T-cell (primary cell): Measurements from ENCODE around the gene CTNS. TPM values are rescaled to one million over a fixed set of nuclear protein-coding genes. Genes with fewer than 3 reads are reported as not detected.
A peak's percentile ranks its signal among the peaks of the same experiment; 100 is the strongest.

Experiments
- ATAC-seq, 4 experiments: fragments of 200-7000 bp in 3 of 4; fragments of 150-1000 bp in 1 of 4; cut with Tn5 transposase; replicated peaks in 1 of 4; 1 replicate in 3 of 4; 2 replicates in 1 of 4; pipeline ENCODE4 v1.10.0; 2021; ENCODE audit warnings: moderate library complexity in 3 of 4, mild to moderate bottlenecking in 2 of 4, moderate number of reproducible peaks in 1 of 4
- CTCF ChIA-PET, 2 donors: fragments of 300-600 bp; sonication (Branson Sonifier 250); formaldehyde crosslinking; loops; one replicate each; lab custom pipeline; 2022; ENCODE audit warnings: antibody characterized with exemption in 2 of 2; lab: Charles Lee
- POLR2A ChIA-PET, 2 donors: fragments of 300-600 bp; sonication (Branson Sonifier 250); formaldehyde crosslinking; loops; one replicate each; lab custom pipeline; 2022; ENCODE audit warnings: antibody characterized with exemption in 2 of 2; lab: Charles Lee
- DNase-seq, 35 experiments: peaks; one replicate each; pipeline versions ENCODE4 v3.0.0 to v3.0.0-alpha.2; 2013 to 2023
- H3K27ac ChIP-seq: one replicate; pipeline ENCODE4 v1.5.1; 2013; ENCODE audit warnings: low read length
- H3K27me3 ChIP-seq, 2 experiments: replicated peaks in 1 of 2; 1 replicate in 1 of 2; 2 replicates in 1 of 2; pipeline versions ENCODE4 v1.6.1 to v1.7.0; 2013; ENCODE audit warnings: low read length in 1 of 2, mixed read lengths in 1 of 2; ENCODE audit not compliant: control insufficient read depth in 2 of 2, insufficient read depth in 2 of 2; ENCODE audit errors: extremely low read depth in 1 of 2
- H3K36me3 ChIP-seq, 2 donors: 1 replicate in 1 of 2; 2 replicates in 1 of 2; pipeline versions ENCODE4 v1.6.1 to v1.7.0; 2013; ENCODE audit warnings: low read length in 1 of 2; ENCODE audit not compliant: control insufficient read depth in 2 of 2, insufficient read depth in 1 of 2; ENCODE audit errors: extremely low read depth in 1 of 2
- H3K4me1 ChIP-seq, 2 experiments: 1 replicate in 1 of 2; 2 replicates in 1 of 2; pipeline versions ENCODE4 v1.6.1 to v1.7.0; 2013; ENCODE audit warnings: low read length in 2 of 2, mixed read lengths in 1 of 2; ENCODE audit not compliant: insufficient read depth in 2 of 2, control insufficient read depth in 1 of 2; ENCODE audit errors: extremely low read depth in 1 of 2
- H3K4me3 ChIP-seq, 2 donors: 1 replicate in 1 of 2; 2 replicates in 1 of 2; pipeline versions ENCODE4 v1.5.1 to v1.7.0; 2013; ENCODE audit warnings: mild to moderate bottlenecking in 2 of 2, low read length in 1 of 2, moderate library complexity in 1 of 2; ENCODE audit not compliant: control insufficient read depth in 1 of 2; ENCODE audit errors: extremely low read depth in 1 of 2
- H3K9me3 ChIP-seq: 2 replicates; pipeline ENCODE4 v1.7.0; 2013
- H3K27ac Mint-ChIP-seq, 2 donors: one replicate each; pipeline ENCODE4 v1.8.0; 2020 to 2021; ENCODE audit warnings: mild to moderate bottlenecking in 2 of 2, mixed read lengths in 2 of 2
- H3K27me3 Mint-ChIP-seq, 2 donors: one replicate each; pipeline ENCODE4 v1.8.0; 2021 to 2022; ENCODE audit warnings: mixed read lengths in 2 of 2
- H3K36me3 Mint-ChIP-seq: one replicate; pipeline ENCODE4 v1.8.0; 2021; ENCODE audit warnings: mixed read lengths
- H3K4me1 Mint-ChIP-seq, 3 donors: one replicate each; pipeline ENCODE4 v1.8.0; 2020 to 2022; ENCODE audit warnings: mixed read lengths in 3 of 3, mild to moderate bottlenecking in 1 of 3
- H3K4me3 Mint-ChIP-seq, 3 donors: one replicate each; pipeline ENCODE4 v1.8.0; 2020 to 2022; ENCODE audit warnings: mild to moderate bottlenecking in 3 of 3, mixed read lengths in 3 of 3, moderate library complexity in 3 of 3
- H3K9me3 Mint-ChIP-seq, 3 donors: one replicate each; pipeline ENCODE4 v1.8.0; 2020 to 2022; ENCODE audit warnings: mixed read lengths in 3 of 3
- WGBS: methylation state at CpG from one replicate; pipeline ENCODE4 v1.1.5; 2013; ENCODE audit warnings: missing lambda C conversion rate; ENCODE audit not compliant: insufficient coverage; 5-methylcytosine and 5-hydroxymethylcytosine counted together
- total RNA-seq, 35 experiments: library from RNA in 6 of 35; stranded (reverse) in 6 of 35; fragments of 120-200 nt in 1 of 35; gene quantifications; one replicate each; pipeline versions ENCODE4 v1.2.1 to v1.2.4 and lab custom pipeline; 2013 to 2026

CTNS gene
- total RNA-seq, 5 donors from 2014 or later (not counting 1 experiment from before 2014, with no cell fraction given) = 7.1 to 15.9 (median 11.4) TPM

GRCh38 chr17:3693141-3693540 is 56.6 kb downstream of the CTNS start:
- Mint-ChIP-seq H3K9me3 (no peaks in the 10 kb centered on the region), H3K27me3 (no peaks in the 10 kb centered on the region), H3K4me1 (peaks cover 15 to 43% (median 24%) of the 10 kb centered on the region in 3 donors), H3K36me3 (peaks cover 15% of the 10 kb centered on the region), H3K4me3 (peak overlapping the region in 1 of 3 donors; percentile 52), H3K27ac (peak overlapping the region; percentile 35 to 63)
- DNase-seq (no peak), ATAC-seq (no peak)
- CTCF ChIA-PET = interaction anchor here in 1 of 2 donors (0.6 kb wide), 1 partner anchor 320 kb away, joined by 4 read pairs; no protein-coding TSS in a partner anchor
- WGBS = 93% methylated on average over 2 of the region's 4 CpGs
- no peak overlapping the region for H3K4me3 ChIP-seq
- H3K36me3 ChIP-seq = peaks cover 18 to 21% of the 10 kb centered on the region in 2 donors
- H3K4me1 ChIP-seq = peaks cover 5 to 35% of the 10 kb centered on the region in 2 experiments
- H3K9me3 ChIP-seq = no peaks in the 10 kb centered on the region
- no peak overlapping the region for H3K27ac ChIP-seq
- POLR2A ChIA-PET = no interaction called here
- H3K27me3 ChIP-seq = no peaks in the 10 kb centered on the region

GRCh38 chr17:3693829-3694231 is 57.3 kb downstream of the CTNS start:
- peaks cover 16 to 18% of the 10 kb centered on the region in 2 donors for H3K36me3 ChIP-seq
- peak overlapping the region; percentile 19 for H3K27ac ChIP-seq
- peak in 1 of 4 experiments; percentile 14 for ATAC-seq
- Mint-ChIP-seq H3K27me3 (no peaks in the 10 kb centered on the region), H3K9me3 (no peaks in the 10 kb centered on the region), H3K36me3 (peaks cover 15% of the 10 kb centered on the region), H3K4me3 (peak overlapping the region; percentile 80 to 86 (median 86)), H3K4me1 (peaks cover 15 to 40% (median 24%) of the 10 kb centered on the region in 3 donors), H3K27ac (peak overlapping the region; percentile 58 to 80)
- H3K27me3 ChIP-seq = no peaks in the 10 kb centered on the region
- ChIA-PET POLR2A (interaction anchor here in 1 of 2 donors (0.9 kb wide), 1 partner anchor 351 kb away, joined by 3 read pairs; no protein-coding TSS in a partner anchor), CTCF (no interaction called here)
- H3K4me1 ChIP-seq = peaks cover 5 to 35% of the 10 kb centered on the region in 2 experiments
- peak in 9 of 35 experiments; percentile 9 to 48 (median 23) for DNase-seq
- H3K9me3 ChIP-seq = no peaks in the 10 kb centered on the region
- H3K4me3 ChIP-seq = no peak overlapping the region
- 30% methylated on average over 3 of the region's 9 CpGs for WGBS

DNA sequence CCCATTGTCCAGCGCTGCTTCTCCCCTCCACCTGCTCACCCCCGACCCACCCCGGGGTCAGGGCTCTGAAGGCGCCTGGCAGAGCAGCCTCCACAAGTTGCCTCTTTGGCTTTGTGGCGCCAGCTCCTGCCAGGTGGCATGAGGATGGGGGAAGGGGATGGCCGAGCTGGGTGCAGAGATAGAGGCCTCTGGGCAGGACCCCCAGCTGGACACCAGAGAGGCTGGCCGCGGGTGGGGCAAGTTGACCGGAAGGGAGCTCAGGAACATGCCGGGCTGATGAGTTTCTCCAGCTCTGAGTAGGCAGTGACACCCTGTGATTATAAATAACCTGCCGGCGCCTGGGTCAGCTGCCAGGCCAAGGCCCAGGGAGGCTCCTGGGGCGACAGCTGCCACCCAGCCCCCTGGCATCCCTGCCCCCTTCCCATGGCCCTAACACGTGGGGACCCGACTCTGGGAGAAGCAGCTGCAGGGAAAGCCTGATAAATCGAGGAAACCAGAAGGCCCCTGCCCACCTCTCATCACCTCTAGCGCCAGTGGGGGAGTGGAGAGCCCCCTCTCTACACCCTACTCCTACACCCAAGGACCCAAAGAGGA is 58.7 kb downstream of the CTNS start:
- no peaks in the 10 kb centered on the region for H3K27me3 ChIP-seq
- peaks cover 5 to 35% of the 10 kb centered on the region in 2 experiments for H3K4me1 ChIP-seq
- H3K9me3 Mint-ChIP-seq = no peaks in the 10 kb centered on the region
- WGBS = 13% methylated on average over 9 of the region's 17 CpGs
- DNase-seq (no peak), ATAC-seq (peak; percentile 14 to 31 (median 26))
- ChIA-PET POLR2A (no interaction called here), CTCF (interaction anchor here in 1 of 2 donors (0.6 to 1.5 kb wide), 2 partner anchors 12 to 1117 kb away, joined by 4 to 5 read pairs; no protein-coding TSS in a partner anchor)
- H3K27ac ChIP-seq = peak overlapping the region; percentile 51
- H3K27me3 Mint-ChIP-seq = no peaks in the 10 kb centered on the region
- H3K36me3 ChIP-seq = peaks cover 8 to 9% of the 10 kb centered on the region in 2 donors
- H3K27ac Mint-ChIP-seq = peak overlapping the region in 1 of 2 donors; percentile 61
- peaks cover 9% of the 10 kb centered on the region for H3K36me3 Mint-ChIP-seq
- peak overlapping the region; percentile 80 to 86 (median 86) for H3K4me3 Mint-ChIP-seq
- no peaks in the 10 kb centered on the region for H3K9me3 ChIP-seq
- H3K4me3 ChIP-seq = peak overlapping the region; percentile 66 to 76
- peaks cover 15 to 36% (median 24%) of the 10 kb centered on the region in 3 donors for H3K4me1 Mint-ChIP-seq

DNA sequence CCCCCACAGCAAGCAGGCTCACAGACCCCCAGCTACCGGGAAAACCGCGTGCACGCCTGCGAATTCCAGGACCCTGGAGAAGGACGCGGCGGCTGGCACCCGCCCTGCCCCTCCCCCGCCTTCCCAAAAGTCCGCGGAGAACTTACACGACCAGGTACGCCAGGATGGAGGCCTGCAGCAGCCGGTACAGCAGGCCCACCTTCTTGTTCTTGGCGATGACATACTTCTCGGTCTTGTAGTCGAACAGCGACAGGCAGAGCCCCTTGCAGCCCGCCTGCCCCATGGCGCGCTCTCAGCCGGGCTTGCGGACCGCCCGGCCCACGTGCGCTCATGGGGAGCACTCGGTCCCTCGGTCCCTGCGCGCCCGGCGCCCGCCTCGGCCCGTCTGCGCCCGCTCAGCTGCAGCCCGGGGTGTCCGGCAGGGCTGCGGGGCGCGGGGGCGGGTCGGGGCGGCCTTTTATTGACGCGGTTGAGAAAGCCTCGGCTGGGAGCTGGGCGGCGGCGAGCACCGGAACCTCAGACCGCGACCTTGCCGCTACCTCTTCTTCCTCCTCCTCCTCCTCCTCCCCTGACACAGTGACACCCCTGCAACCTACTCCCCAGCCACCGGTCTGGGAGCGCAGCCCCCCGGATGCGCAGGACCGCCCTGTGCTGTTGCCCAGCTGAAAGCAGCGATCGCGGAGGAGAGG is 59.3 kb downstream of the CTNS start, which contains the start of gene P2RX5:
Gene P2RX5, minus strand, starts transcription at position 433 of the 689 bp plus-strand sequence. Its CDS starts 150 bp downstream, at position 283.
- Histone ChIP-seq H3K9me3 (no peaks in the 10 kb centered on the region), H3K27ac (peak within 1 kb of the TSS; percentile 51), H3K4me3 (peak within 1 kb of the TSS; percentile 66 to 76), H3K27me3 (no peaks in the 10 kb centered on the region), H3K36me3 (peaks cover 5% of the 10 kb centered on the region in 2 donors), H3K4me1 (peaks cover 5 to 35% of the 10 kb centered on the region in 2 experiments)
- POLR2A ChIA-PET = interaction anchor here in 1 of 2 donors (0.6 kb wide), 1 partner anchor 528 kb away, joined by 3 read pairs; no protein-coding TSS in a partner anchor
- ATAC-seq (peak; percentile 73 to 80 (median 74)), DNase-seq (peak in 27 of 35 experiments; percentile 11 to 56 (median 23))
- peaks cover 15 to 36% (median 24%) of the 10 kb centered on the region in 3 donors for H3K4me1 Mint-ChIP-seq
- H3K36me3 Mint-ChIP-seq = peaks cover 5% of the 10 kb centered on the region
- peak within 1 kb of the TSS; percentile 84 to 93 for H3K27ac Mint-ChIP-seq
- under 1% methylated on average over 57 of the region's 65 CpGs for WGBS
- no peaks in the 10 kb centered on the region for H3K9me3 Mint-ChIP-seq
- CTCF ChIA-PET = interaction anchor here in 1 of 2 donors (0.6 to 1.5 kb wide), 3 partner anchors 13 to 1740 kb away, joined by 4 to 5 read pairs (median 4); no protein-coding TSS in a partner anchor
- peak within 1 kb of the TSS; percentile 86 to 93 (median 90) for H3K4me3 Mint-ChIP-seq
- no peaks in the 10 kb centered on the region for H3K27me3 Mint-ChIP-seq

- ATAC-seq (no peak), DNase-seq (no peak)
- Mint-ChIP-seq H3K36me3 (no peaks in the 10 kb centered on the region), H3K4me1 (peaks cover 15 to 33% (median 24%) of the 10 kb centered on the region in 3 donors), H3K27ac (no peak overlapping the region), H3K27me3 (no peaks in the 10 kb centered on the region), H3K4me3 (peak overlapping the region; percentile 24 to 86 (median 25)), H3K9me3 (no peaks in the 10 kb centered on the region)
- Histone ChIP-seq H3K27ac (no peak overlapping the region), H3K9me3 (no peaks in the 10 kb centered on the region), H3K36me3 (no peaks in the 10 kb centered on the region), H3K4me3 (no peak overlapping the region), H3K4me1 (peaks cover 5 to 35% of the 10 kb centered on the region in 2 experiments), H3K27me3 (no peaks in the 10 kb centered on the region)
- ChIA-PET POLR2A (no interaction called here), CTCF (no interaction called here)
- 95% methylated on average over 2 of the region's 12 CpGs for WGBS
Observed at GRCh38 chr17:3697103-3697476, 60.5 kb downstream of the CTNS start.

DNA sequence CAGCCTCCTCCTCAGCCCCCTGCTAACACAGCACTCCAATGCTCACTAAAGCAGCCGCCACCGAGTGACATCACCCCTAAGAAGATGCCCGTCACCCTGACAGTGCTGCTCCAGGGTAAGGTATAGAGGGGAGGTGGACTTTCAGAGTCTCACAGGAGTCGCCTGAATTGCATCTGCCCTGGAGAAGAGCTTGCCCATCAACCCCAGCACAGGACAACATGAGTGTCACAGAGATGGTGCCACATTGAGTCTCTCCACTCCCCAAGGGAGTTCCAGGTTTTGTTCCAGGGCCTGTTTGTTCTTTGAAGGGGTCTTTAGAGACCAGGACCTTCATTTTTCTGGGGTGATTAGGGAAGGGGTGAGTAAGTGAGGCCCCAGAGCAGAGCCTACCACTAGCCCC is 61.6 kb downstream of the CTNS start:
- H3K36me3 Mint-ChIP-seq = no peaks in the 10 kb centered on the region
- ATAC-seq = no peak
- Histone ChIP-seq H3K4me1 (peaks cover 3 to 35% of the 10 kb centered on the region in 2 experiments), H3K4me3 (no peak overlapping the region), H3K27me3 (no peaks in the 10 kb centered on the region), H3K36me3 (no peaks in the 10 kb centered on the region), H3K27ac (no peak overlapping the region), H3K9me3 (no peaks in the 10 kb centered on the region)
- CTCF ChIA-PET = no interaction called here
- POLR2A ChIA-PET = interaction anchor here in 1 of 2 donors (0.6 kb wide), 1 partner anchor 148 kb away, joined by 3 read pairs; the partner anchor contains the start of gene NCBP3
- peaks cover 12 to 25% (median 21%) of the 10 kb centered on the region in 3 donors for H3K4me1 Mint-ChIP-seq
- DNase-seq = no peak
- H3K27me3 Mint-ChIP-seq = no peaks in the 10 kb centered on the region
- WGBS = no CpG with 5 or more reads among the region's 4 CpGs
- peak overlapping the region in 1 of 3 donors; percentile 46 for H3K4me3 Mint-ChIP-seq
- no peaks in the 10 kb centered on the region for H3K9me3 Mint-ChIP-seq
- H3K27ac Mint-ChIP-seq = peak overlapping the region in 1 of 2 donors; percentile 28
